H9 (cell line): ENCODE results near the gene MON1A. TPM values are rescaled to one million over a fixed set of nuclear protein-coding genes. Genes with fewer than 3 reads are reported as not detected.

ENCODE experiments used
- DNase-seq: peaks from one replicate; pipeline ENCODE4 v3.0.0-alpha.2; 2017
- H2AFZ ChIP-seq: one replicate; pipeline ENCODE4 v1.6.1; 2013; ENCODE audit warnings: mild to moderate bottlenecking, low read length, control low read depth, moderate library complexity
- H2AK5ac ChIP-seq: 2 replicates; pipeline ENCODE4 v1.6.1; 2013; ENCODE audit warnings: low read length, control low read depth, mixed read lengths; ENCODE audit not compliant: insufficient read length
- H2BK120ac ChIP-seq: one replicate; pipeline ENCODE4 v1.6.1; 2013; ENCODE audit warnings: low read depth, mild to moderate bottlenecking, low read length, control low read depth, inconsistent platforms; ENCODE audit not compliant: poor library complexity, severe bottlenecking
- H2BK12ac ChIP-seq: 2 replicates; pipeline ENCODE4 v1.6.1; 2013; ENCODE audit warnings: low read length, control low read depth, mixed read lengths, low read depth; ENCODE audit not compliant: insufficient read length
- H2BK15ac ChIP-seq: 2 replicates; pipeline ENCODE4 v1.6.1; 2013; ENCODE audit warnings: low read depth, low read length, control low read depth
- H2BK20ac ChIP-seq: one replicate; pipeline ENCODE4 v1.6.1; 2013; ENCODE audit warnings: low read depth, mild to moderate bottlenecking, low read length, control low read depth, inconsistent platforms; ENCODE audit not compliant: poor library complexity, severe bottlenecking
- H2BK5ac ChIP-seq: 2 replicates; pipeline ENCODE4 v1.6.1; 2013; ENCODE audit warnings: low read length, control low read depth, mixed read lengths; ENCODE audit not compliant: insufficient read length
- H3K14ac ChIP-seq: 2 replicates; pipeline ENCODE4 v1.6.1; 2013; ENCODE audit warnings: low read length, control low read depth; ENCODE audit not compliant: insufficient read depth
- H3K18ac ChIP-seq: 2 replicates; pipeline ENCODE4 v1.6.1; 2013; ENCODE audit warnings: low read depth, mild to moderate bottlenecking, mixed read lengths, low read length, control low read depth; ENCODE audit not compliant: insufficient read length
- H3K23ac ChIP-seq: 2 replicates; pipeline ENCODE4 v1.6.1; 2013; ENCODE audit warnings: low read length, control low read depth, mixed read lengths, low read depth; ENCODE audit not compliant: insufficient read length
- H3K23me2 ChIP-seq: 2 replicates; pipeline ENCODE4 v1.6.1; 2013; ENCODE audit warnings: low read depth, mild to moderate bottlenecking, mixed read lengths, low read length, control low read depth; ENCODE audit not compliant: insufficient read length, poor library complexity, severe bottlenecking
- H3K27ac ChIP-seq: 2 replicates; pipeline ENCODE4 v1.5.1; 2013; ENCODE audit warnings: low read length, control low read depth, mixed read lengths, low read depth; ENCODE audit not compliant: insufficient read length
- H3K27me3 ChIP-seq: 2 replicates; pipeline ENCODE4 v1.6.1; 2013; ENCODE audit warnings: low read length, control low read depth, inconsistent platforms; ENCODE audit not compliant: insufficient read depth
- H3K4ac ChIP-seq: 2 replicates; pipeline ENCODE4 v1.6.1; 2013; ENCODE audit warnings: low read depth, mild to moderate bottlenecking, control low read depth, inconsistent platforms, low read length, moderate library complexity
- H3K4me1 ChIP-seq: 2 replicates; pipeline ENCODE4 v1.6.1; 2013; ENCODE audit warnings: low read length, control low read depth, inconsistent platforms; ENCODE audit not compliant: insufficient read depth
- H3K4me2 ChIP-seq: 2 replicates; pipeline ENCODE4 v1.6.1; 2013; ENCODE audit warnings: low read length, control low read depth, mixed read lengths; ENCODE audit not compliant: insufficient read length, insufficient read depth
- H3K56ac ChIP-seq: 2 replicates; pipeline ENCODE4 v1.6.1; 2013; ENCODE audit warnings: low read depth, mild to moderate bottlenecking, mixed read lengths, low read length, control low read depth; ENCODE audit not compliant: insufficient read length
- H3K79me1 ChIP-seq: 2 replicates; pipeline ENCODE4 v1.6.1; 2013; ENCODE audit warnings: low read depth, mild to moderate bottlenecking, moderate library complexity, low read length, control low read depth, inconsistent platforms; ENCODE audit not compliant: insufficient read depth, poor library complexity, severe bottlenecking
- H3K79me2 ChIP-seq: 2 replicates; pipeline ENCODE4 v1.6.1; 2013; ENCODE audit warnings: low read length, control low read depth, inconsistent platforms; ENCODE audit not compliant: insufficient read depth
- H3K9ac ChIP-seq: 2 replicates; pipeline ENCODE4 v1.6.1; 2013; ENCODE audit warnings: low read length, control low read depth, mixed read lengths; ENCODE audit not compliant: insufficient read length; ENCODE audit errors: extremely low read depth
- H3K9me3 ChIP-seq: one replicate; pipeline ENCODE4 v1.6.1; 2013; ENCODE audit warnings: low read depth, low read length, inconsistent platforms; ENCODE audit not compliant: control insufficient read depth
- H3T11ph ChIP-seq: one replicate; pipeline ENCODE4 v1.6.1; 2013; ENCODE audit warnings: mild to moderate bottlenecking, low read length, control low read depth, inconsistent platforms
- H4K20me1 ChIP-seq: one replicate; pipeline ENCODE4 v1.6.1; 2013; ENCODE audit not compliant: control insufficient read depth, insufficient read length, insufficient read depth
- H4K5ac ChIP-seq: 2 replicates; pipeline ENCODE4 v1.6.1; 2013; ENCODE audit warnings: low read depth, mild to moderate bottlenecking, mixed read lengths, low read length, control low read depth; ENCODE audit not compliant: insufficient read length
- H4K8ac ChIP-seq: replicated peaks from 2 replicates; pipeline ENCODE4 v1.6.1; 2013; ENCODE audit warnings: low read length, control low read depth, mixed read lengths, low read depth; ENCODE audit not compliant: insufficient read length
- H4K91ac ChIP-seq: 2 replicates; pipeline ENCODE4 v1.6.1; 2013; ENCODE audit warnings: low read depth, mild to moderate bottlenecking, moderate library complexity, mixed read lengths, low read length, control low read depth; ENCODE audit not compliant: insufficient read length
- H3K27ac Mint-ChIP-seq, 3 experiments: 2 replicates in 2 of 3; 3 replicates in 1 of 3; pipeline ENCODE4 v1.8.0; 2020 to 2021; ENCODE audit warnings: mixed read lengths in 3 of 3, mild to moderate bottlenecking in 1 of 3, moderate library complexity in 1 of 3
- H3K27me3 Mint-ChIP-seq: 2 replicates; pipeline ENCODE4 v1.8.0; 2021; ENCODE audit warnings: low read depth, mild to moderate bottlenecking, moderate library complexity, mixed read lengths
- H3K36me3 Mint-ChIP-seq, 3 experiments: 2 replicates in 2 of 3; 3 replicates in 1 of 3; pipeline ENCODE4 v1.8.0; 2020 to 2021; ENCODE audit warnings: low read depth in 3 of 3, mixed read lengths in 3 of 3; ENCODE audit not compliant: insufficient read depth in 1 of 3
- H3K4me1 Mint-ChIP-seq, 2 experiments: 2 replicates each; pipeline ENCODE4 v1.8.0; 2020; ENCODE audit warnings: mixed read lengths in 2 of 2
- H3K4me3 Mint-ChIP-seq, 2 experiments: 2 replicates in 1 of 2; 3 replicates in 1 of 2; pipeline ENCODE4 v1.8.0; 2020 to 2021; ENCODE audit warnings: mild to moderate bottlenecking in 2 of 2, mixed read lengths in 2 of 2, moderate library complexity in 1 of 2
- H3K9me3 Mint-ChIP-seq, 2 experiments: 2 replicates in 1 of 2; 3 replicates in 1 of 2; pipeline ENCODE4 v1.8.0; 2020; ENCODE audit warnings: mild to moderate bottlenecking in 2 of 2, mixed read lengths in 2 of 2, moderate library complexity in 1 of 2
- CTCF ChIP-seq: fragments of 200-600 bp; sonication (generic); conservative IDR thresholded peaks from 3 replicates; pipeline ENCODE4 v1.8.0; 2021; ENCODE audit warnings: antibody characterized with exemption, mild to moderate bottlenecking
- WGBS: extraction: QIAGEN DNeasy Blood & Tissue Kit; methylation state at CpG from one replicate; pipeline ENCODE4 v1.1.7; 2013; ENCODE audit warnings: missing lambda C conversion rate, low lambda C conversion rate, mixed read lengths; ENCODE audit not compliant: insufficient read length; ENCODE audit errors: extremely low coverage; 5-methylcytosine and 5-hydroxymethylcytosine counted together
- total RNA-seq: library from RNA; stranded (reverse); gene quantifications from 2 replicates; pipeline ENCODE4 v1.2.1, GENCODE V29; 2021

MON1A gene
- total RNA-seq, 1 experiment from 2014 or later, result 10.0 TPM

DNA sequence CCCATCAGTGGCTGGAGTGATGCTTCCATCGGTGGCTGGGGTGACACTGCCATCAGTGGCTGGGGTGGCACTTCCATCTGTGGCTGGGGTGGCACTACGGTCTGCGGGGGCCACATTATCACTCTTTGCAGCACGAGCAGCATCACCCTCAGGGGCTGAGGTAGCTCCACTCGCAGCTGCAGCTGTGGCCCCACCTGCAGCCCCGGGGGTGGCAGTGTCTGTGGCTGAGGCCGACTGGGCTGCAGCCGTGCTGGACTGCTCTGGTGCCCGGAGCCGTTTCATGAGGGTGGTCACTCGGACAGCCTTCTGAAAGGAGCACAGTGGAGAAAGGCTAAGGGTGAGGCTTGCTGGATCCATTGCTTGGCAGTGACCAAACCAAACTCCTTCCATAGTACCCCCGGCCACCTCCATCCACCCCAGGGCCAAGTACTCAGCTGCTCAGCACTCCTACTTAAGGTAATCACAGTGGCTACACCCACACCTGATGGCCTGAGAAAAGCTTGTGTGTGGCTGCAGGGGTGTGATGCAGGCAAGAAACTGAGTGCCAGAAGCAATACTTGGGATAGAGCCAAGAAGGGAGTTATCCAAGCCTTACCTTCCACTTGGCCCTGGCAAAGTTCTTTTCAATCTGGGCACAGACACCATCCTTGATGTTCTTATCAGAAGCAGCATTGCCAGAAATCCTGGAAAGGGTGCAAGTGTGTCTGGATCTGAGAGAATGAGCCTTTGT is 69.9 kb downstream of the MON1A start:
- H3K9me3 ChIP-seq, result no peaks in the 10 kb centered on the region
- Mint-ChIP-seq H3K27ac (no peak overlapping the region), H3K9me3 (no peaks in the 10 kb centered on the region), H3K27me3 (no peaks in the 10 kb centered on the region), H3K4me3 (no peak overlapping the region), H3K36me3 (peaks cover 11 to 16% (median 15%) of the 10 kb centered on the region in 3 experiments; a peak in 6 of 7 replicates), H3K4me1 (peaks cover 15% of the 10 kb centered on the region in 2 experiments)
- H4K8ac ChIP-seq, result no peak overlapping the region
- no peak overlapping the region for H3K4me2 ChIP-seq
- no peak overlapping the region for H2BK12ac ChIP-seq
- no peak overlapping the region for H2AFZ ChIP-seq
- no peak overlapping the region for H3K18ac ChIP-seq
- no peak for TF ChIP-seq CTCF
- H3K23ac ChIP-seq, result no peak overlapping the region
- no peak overlapping the region for H4K5ac ChIP-seq
- H3K79me1 ChIP-seq, result no peaks in the 10 kb centered on the region
- H3K4ac ChIP-seq, result no peak overlapping the region
- no peak overlapping the region for H2BK5ac ChIP-seq
- no peak overlapping the region for H4K91ac ChIP-seq
- no peak overlapping the region for H3K14ac ChIP-seq
- H3T11ph ChIP-seq, result no peak overlapping the region
- no peaks in the 10 kb centered on the region for H3K4me1 ChIP-seq
- no peak overlapping the region for H3K56ac ChIP-seq
- H3K23me2 ChIP-seq, result peaks cover 3% of the 10 kb centered on the region
- H3K79me2 ChIP-seq, result peaks cover 4% of the 10 kb centered on the region; the same call in 1 of the 2 replicates
- no peak overlapping the region for H3K27ac ChIP-seq
- H2BK20ac ChIP-seq, result no peak overlapping the region
- no peaks in the 10 kb centered on the region for H3K27me3 ChIP-seq
- no CpG with 5 or more reads among the region's 12 CpGs for WGBS
- no peak overlapping the region for H2BK15ac ChIP-seq
- no peak for DNase-seq
- H3K9ac ChIP-seq, result no peak overlapping the region
- H4K20me1 ChIP-seq, result no peaks in the 10 kb centered on the region
- H2BK120ac ChIP-seq, result no peak overlapping the region
- no peak overlapping the region for H2AK5ac ChIP-seq

Other genes starting within 250 kb of the MON1A start
- gene MST1, start 240.3 kb downstream of the MON1A start, total RNA-seq, result 8.9 and 9.3 TPM in 2 replicates
- gene RNF123, start 240.3 kb downstream of the MON1A start, total RNA-seq, result 39.9 and 40.6 TPM in 2 replicates
- 3.0 and 3.8 TPM in 2 replicates for gene AMIGO3, start 210.1 kb downstream of the MON1A start, total RNA-seq
- gene GMPPB, start 205.9 kb downstream of the MON1A start, total RNA-seq, result 29.1 and 31.1 TPM in 2 replicates
- 42.0 and 42.2 TPM in 2 replicates for gene IP6K1, start 143.3 kb downstream of the MON1A start, total RNA-seq
- not detected in 2 replicates for gene CDHR4, start 129.9 kb downstream of the MON1A start, total RNA-seq
- 1.2 and 1.4 TPM in 2 replicates for gene INKA1, start 126.5 kb downstream of the MON1A start, total RNA-seq
- 0.85 and 1.0 TPM in 2 replicates for gene UBA7, start 115.9 kb downstream of the MON1A start, total RNA-seq
- 30.9 and 36.7 TPM in 2 replicates for gene TRAIP, start 73.2 kb downstream of the MON1A start, total RNA-seq
- gene CAMKV, start 59.9 kb downstream of the MON1A start, total RNA-seq, result 50.4 and 54.2 TPM in 2 replicates
- 4.9 and 5.3 TPM in 2 replicates for gene MST1R, start 25.9 kb downstream of the MON1A start, total RNA-seq
- gene RBM6, start 10.3 kb upstream of the MON1A start, total RNA-seq, result 81.4 and 90.7 TPM in 2 replicates
- gene RBM5, start 159.1 kb upstream of the MON1A start, total RNA-seq, result 110 and 123 TPM in 2 replicates
- 11.9 and 14.3 TPM in 2 replicates for gene SEMA3F, start 225.5 kb upstream of the MON1A start, total RNA-seq